Neural crest cell (in vitro differentiated cells): ENCODE measurements around the gene MAP3K21. TPM values are rescaled to one million over a fixed set of nuclear protein-coding genes. Genes with fewer than 3 reads are reported as not detected.

Experiments
- DNase-seq: peaks from one replicate; pipeline ENCODE4 v3.0.0; 2021; ENCODE audit warnings: low read depth, mixed read lengths, low spot score
- H3K27ac Mint-ChIP-seq: one replicate; pipeline ENCODE4 v1.8.0; 2021; ENCODE audit warnings: mild to moderate bottlenecking, mixed read lengths; ENCODE audit not compliant: unreplicated experiment
- H3K27me3 Mint-ChIP-seq: 2 replicates; pipeline ENCODE4 v1.8.0; 2021; ENCODE audit warnings: low read depth, mild to moderate bottlenecking, mixed read lengths
- H3K36me3 Mint-ChIP-seq: 2 replicates; pipeline ENCODE4 v1.8.0; 2021; ENCODE audit warnings: low read depth, mild to moderate bottlenecking, mixed read lengths
- H3K4me1 Mint-ChIP-seq: 2 replicates; pipeline ENCODE4 v1.8.0; 2021; ENCODE audit warnings: mixed read lengths
- H3K4me3 Mint-ChIP-seq: one replicate; pipeline ENCODE4 v1.8.0; 2021; ENCODE audit warnings: mild to moderate bottlenecking, mixed read lengths
- H3K9me3 Mint-ChIP-seq: 2 replicates; pipeline ENCODE4 v1.8.0; 2021; ENCODE audit warnings: mixed read lengths
- CTCF ChIP-seq: fragments of 200-600 bp; sonication (generic); conservative IDR thresholded peaks from 2 replicates; pipeline ENCODE4 v1.5.0; 2021; ENCODE audit warnings: antibody characterized with exemption, mild to moderate bottlenecking
- total RNA-seq: library from RNA; stranded (reverse); gene quantifications from 2 replicates; pipeline ENCODE4 v1.2.1, GENCODE V29; 2021

Gene MAP3K21
- total RNA-seq, 1 donor from 2014 or later, result 0.51 TPM

- Mint-ChIP-seq H3K4me1 (no peaks in the 10 kb centered on the region), H3K36me3 (no peaks in the 10 kb centered on the region), H3K27ac (no peak overlapping the region), H3K4me3 (no peak overlapping the region), H3K27me3 (peaks cover under 1% of the 10 kb centered on the region), H3K9me3 (peaks cover 5% of the 10 kb centered on the region)
- no peak for TF ChIP-seq CTCF
- DNase-seq, result no peak
These were observed 105.4 kb downstream of the MAP3K21 start for GRCh38 chr1:233432916-233433315.

GRCh38 chr1:233433436-233434210, 106.1 kb downstream of the MAP3K21 start:
- H3K27me3 Mint-ChIP-seq, result peaks cover 6% of the 10 kb centered on the region
- peaks cover 5% of the 10 kb centered on the region for H3K9me3 Mint-ChIP-seq
- TF ChIP-seq CTCF, result no peak
- DNase-seq, result no peak
- H3K4me3 Mint-ChIP-seq, result no peak overlapping the region
- no peaks in the 10 kb centered on the region for H3K4me1 Mint-ChIP-seq
- no peak overlapping the region for H3K27ac Mint-ChIP-seq
- H3K36me3 Mint-ChIP-seq, result no peaks in the 10 kb centered on the region

Other genes starting within 250 kb of the MAP3K21 start
- 13.6 and 15.6 TPM in 2 replicates for gene PCNX2, start 32.0 kb upstream of the MAP3K21 start, total RNA-seq